Stimulated activated CD8-positive, alpha-beta memory T cell treated with anti-CD3 and anti-CD28 coated beads, Interleukin-7, amount 100 ng/mL, for 4 hours (primary cell): ENCODE measurements around the gene C9orf43.
"Not testable (repeated sequence)": the region's sequence is repeated elsewhere in the genome, so short reads cannot be mapped to it uniquely, and the experiment has no call there.

Source experiments
- DNase-seq, 2 donors: peaks; one replicate each; pipeline ENCODE4 v3.0.0-alpha.2; 2020; ENCODE audit warnings: low read depth in 2 of 2

C9orf43 gene, protein sequence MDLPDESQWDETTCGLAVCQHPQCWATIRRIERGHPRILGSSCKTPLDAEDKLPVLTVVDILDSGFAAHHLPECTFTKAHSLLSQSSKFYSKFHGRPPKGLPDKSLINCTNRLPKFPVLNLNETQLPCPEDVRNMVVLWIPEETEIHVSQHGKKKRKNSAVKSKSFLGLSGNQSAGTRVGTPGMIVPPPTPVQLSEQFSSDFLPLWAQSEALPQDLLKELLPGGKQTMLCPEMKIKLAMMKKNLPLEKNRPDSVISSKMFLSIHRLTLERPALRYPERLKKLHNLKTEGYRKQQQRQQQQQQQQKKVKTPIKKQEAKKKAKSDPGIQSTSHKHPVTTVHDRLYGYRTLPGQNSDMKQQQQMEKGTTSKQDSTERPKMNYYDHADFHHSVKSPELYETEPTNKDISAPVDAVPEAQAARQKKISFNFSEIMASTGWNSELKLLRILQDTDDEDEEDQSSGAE

DNA sequence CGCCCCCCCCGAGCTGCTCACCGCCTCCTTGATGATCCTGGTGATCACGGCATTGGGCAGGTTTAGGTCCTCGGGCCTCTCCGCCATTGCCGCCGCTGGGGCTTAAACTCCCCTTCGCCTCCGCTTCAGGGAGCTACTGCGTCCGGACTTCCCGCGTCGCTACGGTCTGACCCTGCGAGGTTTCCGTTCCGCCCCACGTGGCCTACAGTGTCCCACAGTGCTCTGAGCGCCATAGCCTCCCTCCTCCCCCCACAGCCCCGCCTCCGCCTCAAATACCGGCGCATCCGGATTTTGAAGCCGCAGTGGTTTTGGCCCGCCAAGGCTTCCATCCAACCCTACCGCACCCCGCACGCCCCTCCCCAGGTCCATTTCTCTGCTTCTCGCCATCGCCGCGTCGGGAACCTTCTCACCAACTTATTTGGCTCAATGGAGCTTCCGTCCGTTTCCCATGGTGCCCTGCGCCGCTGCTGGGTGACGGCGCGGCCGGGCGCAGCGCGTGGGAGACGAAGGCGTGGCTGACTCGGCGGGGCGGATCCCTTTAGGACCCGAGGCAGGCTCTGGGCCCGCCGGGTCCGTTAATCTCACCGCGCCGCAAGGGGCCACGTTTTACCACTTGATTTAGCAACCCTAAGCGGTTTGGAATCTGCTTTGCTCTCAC lies at the start of gene C9orf43, which contains the start of gene POLE3:
Gene C9orf43 (plus strand): TSS at position 541 of the 658 bp plus-strand sequence. CDS start 2,747 bp downstream, outside the sequence.
Gene POLE3 (minus strand): TSS at position 469 of the 658 bp plus-strand sequence. CDS start 382 bp downstream, at position 87.
- DNase-seq: peak; percentile 89 to 92

DNA sequence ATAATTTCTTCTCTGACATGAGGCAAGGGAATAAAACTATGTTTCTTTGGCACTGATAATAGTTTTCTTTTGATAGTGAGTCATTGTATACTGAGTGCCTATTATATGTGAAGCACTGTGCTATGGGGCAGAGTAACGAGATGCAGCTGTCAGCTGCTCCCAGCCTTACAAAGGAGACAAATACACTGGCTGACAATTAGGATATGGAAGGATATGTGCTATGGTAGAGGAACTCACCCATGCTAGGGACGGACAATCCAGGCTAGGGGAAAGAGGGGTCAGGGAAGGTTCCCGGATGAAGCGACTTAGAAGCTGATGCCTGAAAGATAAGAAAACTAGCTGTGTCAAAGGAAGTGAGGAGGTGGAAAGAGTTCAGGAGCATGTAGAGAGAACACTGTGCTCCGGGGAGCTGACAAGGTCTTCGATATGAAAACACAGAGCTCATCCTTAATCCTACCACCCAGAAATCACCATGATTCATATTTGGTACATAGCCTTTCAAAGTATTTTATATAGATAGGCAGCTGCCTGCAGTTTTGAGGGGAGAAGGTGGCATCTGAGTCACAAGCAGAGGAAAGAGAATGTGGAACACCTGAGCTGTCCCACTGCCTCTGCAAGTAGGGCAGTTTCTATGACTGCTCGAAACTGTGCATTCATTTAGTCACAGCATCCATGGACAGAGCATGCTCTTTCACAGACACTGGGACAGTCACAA lies 49.1 kb upstream of the C9orf43 start:
- DNase-seq: no peak

DNA sequence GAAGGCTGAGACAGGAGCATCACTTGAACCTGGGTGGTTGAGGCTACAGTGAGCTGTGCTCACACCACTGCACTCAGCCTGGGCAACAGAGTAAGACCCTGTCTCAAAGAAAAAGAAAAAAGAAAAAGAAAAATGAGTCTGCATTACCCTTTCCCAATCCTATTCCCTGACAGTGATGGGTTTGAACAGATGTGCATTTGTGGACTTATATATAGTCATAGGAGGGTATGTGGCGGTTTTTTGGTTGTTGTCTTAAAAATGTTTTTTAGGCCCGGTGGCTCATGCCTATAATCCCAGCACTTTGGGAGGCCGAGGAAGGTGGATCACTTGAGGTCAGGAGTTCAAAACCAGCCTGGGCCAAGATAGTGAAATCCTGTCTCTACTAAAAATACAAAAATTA lies 47.2 kb upstream of the C9orf43 start:
- no peak for DNase-seq

DNA sequence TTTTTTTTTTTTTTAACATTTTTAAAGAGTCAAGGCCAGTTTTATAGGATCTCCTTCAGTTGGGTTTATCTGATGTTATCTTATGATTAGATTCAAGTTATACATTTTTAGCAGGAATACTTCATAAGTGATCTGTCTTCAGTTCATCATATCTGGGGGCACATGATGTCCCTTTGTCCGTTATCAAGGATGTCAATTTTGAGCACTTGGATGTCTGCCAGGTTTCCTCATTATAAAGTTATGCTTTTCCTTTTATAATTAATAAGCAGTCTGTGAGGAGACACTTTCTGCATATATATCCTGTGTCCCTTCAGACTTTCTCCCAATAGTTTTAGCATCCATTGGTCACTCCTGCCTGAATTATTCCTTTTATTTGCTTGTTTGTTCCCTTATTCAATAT lies 45.6 kb upstream of the C9orf43 start:
- DNase-seq: no peak

DNA sequence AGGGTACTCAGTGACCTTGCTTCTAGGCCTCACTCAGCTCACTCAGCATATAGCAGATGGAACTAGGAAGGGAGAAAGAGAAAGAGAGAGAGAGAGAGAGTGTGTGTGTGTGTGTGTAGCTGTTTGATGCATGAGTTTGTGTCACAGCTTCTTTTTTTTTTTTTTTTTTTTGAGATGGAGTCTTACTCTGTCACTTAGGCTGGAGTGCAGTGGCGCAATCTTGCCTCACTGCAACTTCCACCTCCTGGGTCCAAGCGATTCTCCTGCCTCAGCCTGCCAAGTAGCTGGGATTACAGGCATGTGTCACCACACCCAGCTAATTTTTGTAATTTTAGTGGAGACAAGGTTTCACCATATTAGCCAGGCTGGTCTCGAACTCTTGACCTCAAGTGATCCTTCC lies 44.9 kb upstream of the C9orf43 start:
- not testable (repeated sequence) for DNase-seq

DNA sequence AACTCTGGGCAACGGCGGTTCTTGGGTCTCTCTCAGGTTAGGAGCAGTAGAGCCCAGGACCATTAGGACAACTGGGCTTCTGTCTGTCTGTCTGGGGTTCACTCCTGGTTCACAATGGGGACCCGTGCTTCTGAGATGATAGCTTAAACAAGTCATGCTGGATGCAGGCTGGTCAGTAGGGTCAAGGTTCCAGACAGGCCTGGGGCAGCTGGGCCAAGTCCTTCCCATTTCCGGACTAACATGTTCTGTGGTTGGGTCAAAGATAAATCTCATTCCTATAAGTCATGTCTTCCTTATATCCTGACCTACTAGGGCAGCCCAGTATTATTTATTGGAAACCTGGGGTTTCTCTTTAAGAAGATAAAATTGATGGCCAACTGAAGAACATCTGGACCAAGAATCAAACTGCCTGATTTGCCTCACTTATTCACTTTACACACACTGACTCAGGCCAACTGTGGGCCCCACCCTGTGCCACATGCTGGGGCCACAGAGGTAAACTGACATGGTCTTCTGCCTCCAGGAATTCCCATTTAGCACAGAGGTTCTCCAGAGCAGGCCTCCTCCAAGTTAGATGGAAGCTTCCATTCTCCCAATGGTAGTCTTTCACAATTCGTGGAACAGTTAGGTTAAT lies 42.1 kb upstream of the C9orf43 start:
- no peak for DNase-seq

DNA sequence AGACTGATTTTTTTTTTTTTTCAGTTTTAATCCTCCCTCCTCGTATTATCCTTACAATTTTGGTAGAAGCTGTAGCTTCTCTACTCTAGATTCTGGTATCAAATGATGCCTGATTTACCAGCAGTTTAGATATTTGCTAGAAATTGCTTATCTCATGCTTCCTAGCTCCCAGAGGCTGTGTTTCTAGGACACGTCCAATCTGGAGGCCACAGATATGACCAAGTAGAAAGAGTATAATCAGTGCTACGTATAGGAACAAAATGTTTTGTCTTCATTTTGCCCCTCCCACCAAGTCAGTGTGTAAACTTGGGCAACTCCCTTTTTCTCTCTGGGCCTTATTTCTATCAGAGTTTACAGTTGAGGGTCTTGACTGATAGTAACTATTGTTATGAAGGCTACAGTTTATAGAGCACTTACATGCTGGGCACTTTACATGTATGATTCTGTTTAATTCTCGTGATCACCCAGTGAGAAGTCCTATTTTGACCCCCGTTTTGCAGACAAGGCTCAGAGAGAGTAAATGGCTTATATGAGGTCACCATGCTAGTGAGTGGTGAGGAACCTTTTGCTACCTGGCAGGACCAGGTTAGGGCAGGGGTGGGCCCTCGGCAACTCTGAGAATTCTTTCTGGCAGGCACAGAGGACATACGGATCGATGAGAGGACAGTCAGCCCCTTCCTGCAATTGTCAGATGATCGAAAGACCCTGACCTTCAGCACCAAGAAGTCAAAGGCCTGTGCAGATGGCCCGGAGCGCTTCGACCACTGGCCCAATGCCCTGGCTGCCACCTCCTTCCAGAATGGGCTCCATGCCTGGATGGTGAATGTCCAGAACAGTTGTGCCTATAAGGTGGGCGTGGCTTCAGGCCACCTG lies 41.3 kb upstream of the C9orf43 start:
- no peak for DNase-seq

DNA sequence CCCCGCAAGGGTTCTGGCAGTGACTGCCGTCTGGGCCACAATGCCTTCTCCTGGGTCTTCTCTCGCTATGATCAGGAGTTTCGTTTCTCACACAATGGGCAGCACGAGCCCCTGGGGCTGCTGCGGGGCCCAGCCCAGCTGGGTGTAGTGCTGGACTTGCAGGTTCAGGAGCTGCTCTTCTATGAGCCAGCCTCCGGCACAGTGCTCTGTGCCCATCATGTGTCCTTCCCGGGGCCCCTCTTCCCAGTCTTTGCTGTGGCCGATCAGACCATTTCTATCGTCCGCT lies 40.7 kb upstream of the C9orf43 start:
- DNase-seq: no peak

DNA sequence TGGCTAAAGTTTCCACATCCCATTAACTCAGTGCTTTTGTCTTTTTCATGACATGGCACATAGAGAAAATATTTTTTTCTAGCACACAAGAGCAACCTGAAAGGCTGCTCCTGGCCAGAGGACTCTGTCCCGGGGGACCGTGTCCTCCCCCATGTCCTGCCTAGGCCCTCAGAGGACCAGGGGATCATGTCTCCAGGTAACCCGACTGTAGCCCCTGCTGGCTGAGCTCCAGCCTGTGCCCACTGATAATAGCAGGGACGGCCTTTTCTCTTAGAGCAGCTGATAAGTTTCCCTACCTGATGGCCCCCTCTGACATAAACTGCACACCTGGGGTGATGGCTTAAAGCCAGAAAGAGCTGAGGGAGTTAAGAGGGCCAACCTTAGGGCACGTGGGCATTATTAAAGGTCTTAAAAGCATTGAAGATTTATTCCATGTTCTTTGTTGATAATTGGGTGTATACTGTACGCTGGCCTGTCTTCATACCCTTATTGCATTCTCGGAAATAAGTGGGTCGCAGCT lies 39.7 kb upstream of the C9orf43 start:
- no peak for DNase-seq

DNA sequence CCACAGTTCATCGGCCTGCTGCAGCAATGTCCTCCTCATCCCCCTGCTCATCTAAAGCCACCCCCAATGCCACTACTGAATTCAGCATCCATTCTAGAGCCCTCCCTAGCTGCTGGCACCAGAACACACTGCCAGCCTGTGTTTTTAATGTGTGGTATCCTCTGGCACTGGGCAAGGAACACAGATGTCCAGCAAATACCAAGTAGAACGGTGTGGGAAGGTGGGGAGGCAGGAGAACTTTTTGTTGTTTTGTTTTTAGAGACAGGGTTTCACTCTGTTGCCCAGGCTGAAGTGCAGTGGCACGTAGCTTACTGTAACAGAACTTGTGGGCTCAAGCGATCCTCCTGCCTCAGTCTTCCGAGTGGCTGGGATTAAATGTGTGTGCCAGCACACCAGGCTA lies 38.5 kb upstream of the C9orf43 start:
- no peak for DNase-seq

DNA sequence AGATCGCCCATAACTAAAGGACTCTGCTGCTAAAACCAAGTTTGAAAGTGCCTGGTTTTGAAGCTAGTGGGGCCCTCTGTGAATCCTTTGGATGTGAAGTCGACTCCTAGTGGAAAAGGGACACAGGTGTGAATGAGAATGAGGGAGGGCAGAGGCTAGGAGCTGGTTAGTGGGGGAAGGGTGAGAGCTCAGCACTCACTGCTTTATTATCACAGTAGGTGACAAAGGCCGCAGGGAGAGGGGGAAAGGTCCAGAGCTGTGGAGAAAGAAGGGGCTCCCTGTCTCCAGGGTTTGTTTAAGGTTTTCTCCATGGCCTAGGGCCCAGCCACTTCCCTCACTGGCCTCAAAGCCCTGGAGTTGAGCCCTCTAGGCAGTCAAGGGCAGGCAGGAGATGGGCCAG lies 37.3 kb upstream of the C9orf43 start:
- DNase-seq: no peak

DNA sequence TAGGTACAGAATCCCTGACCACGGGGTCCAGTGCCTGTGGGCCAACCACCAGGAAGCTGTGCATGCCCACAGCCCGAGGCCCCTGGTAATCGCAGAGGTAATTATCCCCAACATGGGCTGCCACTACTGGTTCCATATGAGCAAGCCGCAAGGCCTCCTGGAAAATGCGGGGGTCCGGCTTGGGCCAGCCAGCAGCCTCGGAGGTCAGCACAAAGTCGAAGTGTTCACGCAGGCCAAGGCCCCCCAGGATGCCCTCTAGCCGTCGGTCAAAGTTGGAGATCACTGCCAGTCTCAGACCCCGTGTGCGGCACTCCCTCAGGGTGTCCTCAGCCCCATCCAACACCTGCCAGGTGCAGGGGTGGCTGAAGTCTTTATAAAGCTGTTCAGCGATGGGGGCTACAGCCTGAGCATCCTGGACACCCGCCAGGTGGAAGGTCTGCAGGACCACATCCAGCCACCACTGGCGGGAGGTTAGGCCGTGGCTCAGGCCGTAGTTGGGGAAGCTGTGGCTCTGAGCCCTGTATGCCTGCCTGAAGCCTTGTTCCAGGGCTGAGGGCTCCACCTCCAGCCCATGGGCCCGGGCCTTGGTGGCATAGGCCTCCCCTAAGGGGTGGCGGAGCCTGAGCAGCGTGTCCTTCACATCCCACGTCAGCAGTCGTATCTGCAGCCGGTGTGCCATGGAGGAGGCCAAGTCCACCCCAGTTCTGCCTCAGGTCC lies 36.7 kb upstream of the C9orf43 start:
- DNase-seq: no peak

DNA sequence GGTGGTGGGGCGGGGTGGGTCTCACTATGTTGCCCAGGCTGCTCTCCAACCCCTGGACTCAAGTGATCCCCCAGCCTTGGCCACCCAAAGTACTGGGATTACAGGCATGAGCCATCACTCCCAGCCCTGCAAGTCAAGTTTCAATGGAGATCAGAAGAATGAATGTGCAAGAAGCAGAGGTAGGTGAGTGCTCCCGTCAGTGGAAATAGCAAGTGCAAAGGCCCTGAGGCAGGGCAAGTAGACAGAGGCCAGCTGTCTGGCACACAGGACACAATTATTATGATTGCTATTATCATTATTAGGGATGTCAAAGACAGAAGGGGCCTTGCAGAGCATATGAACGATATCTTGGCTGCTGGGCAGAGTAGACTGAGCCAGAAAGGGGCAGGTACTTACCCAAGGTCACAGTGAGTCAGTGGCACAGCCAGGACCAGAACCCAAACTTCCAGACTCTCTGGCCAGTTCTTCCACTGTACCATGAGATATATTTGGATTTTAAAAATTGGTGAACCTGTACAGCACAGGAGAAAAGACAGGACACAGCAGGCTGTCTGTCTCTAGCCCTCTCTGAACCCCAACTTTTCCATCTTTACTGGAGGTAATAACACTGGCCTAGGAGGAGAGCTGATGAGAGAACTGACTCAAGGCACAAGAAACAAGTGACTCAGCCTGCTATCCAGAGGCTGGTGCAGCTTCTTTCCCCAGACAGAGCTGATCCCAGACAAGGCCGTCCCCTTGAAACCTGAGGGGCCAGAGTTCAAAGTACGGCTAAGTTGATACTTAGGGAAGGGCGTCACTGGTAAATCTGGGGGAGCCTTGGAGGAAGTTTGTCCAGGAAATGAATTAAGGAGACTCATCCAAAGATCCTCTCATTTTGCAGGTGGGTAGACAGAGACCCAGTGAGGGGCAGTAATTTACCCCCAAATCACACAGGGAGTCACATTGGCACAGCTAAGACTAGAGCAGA lies 35.2 kb upstream of the C9orf43 start:
- DNase-seq: no peak

DNA sequence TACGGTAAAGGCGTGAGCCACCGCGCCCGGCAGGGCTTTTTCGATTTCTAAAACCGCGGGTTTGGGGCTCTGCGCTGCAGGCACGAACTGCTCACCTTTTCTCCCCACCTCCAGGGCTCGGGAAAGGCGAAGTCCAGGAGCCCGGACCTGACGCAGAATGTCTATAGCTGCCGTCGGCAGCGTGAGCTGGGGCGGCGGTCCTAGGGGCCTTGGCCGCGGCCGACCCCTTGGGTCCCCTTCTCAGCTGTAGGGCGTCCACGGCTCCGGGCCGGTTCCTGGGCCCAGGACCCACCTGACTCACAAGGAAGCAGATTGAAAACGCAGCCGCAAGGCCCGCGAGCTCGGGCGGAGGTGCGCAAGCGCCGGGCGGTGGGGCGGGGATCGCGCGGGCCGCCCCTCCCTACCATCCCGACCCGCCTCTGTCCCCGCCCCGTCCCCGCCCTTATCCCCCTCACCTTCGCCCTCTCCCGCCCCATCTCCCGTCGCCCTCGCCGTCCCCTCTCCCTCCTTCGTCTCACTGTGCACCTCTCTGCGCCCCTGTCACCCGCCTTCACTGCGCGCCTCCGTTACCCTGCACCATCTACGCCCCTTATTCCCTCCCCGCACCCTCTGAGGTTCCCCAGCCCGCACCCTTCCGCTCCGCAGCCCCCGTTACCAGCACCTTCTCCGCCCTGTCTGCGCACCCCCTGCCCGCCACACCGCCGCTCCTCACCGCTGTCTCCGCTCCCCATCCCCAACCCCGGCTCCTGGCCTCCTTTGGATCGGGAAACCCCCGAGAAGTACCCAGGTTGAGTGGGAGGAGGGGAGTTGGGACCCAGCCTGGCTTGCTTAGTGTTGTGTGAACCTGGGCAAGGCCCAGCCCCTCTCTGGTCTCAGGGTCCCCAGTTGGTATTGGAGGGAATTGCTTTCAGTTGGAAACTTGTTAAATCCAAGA lies 33.6 kb upstream of the C9orf43 start, which contains the start of gene HDHD3:
Gene HDHD3 (minus strand): TSS at position 353 of the 934 bp plus-strand sequence. CDS start 2,632 bp downstream, outside the sequence.
- peak; percentile 54 to 79 for DNase-seq

DNA sequence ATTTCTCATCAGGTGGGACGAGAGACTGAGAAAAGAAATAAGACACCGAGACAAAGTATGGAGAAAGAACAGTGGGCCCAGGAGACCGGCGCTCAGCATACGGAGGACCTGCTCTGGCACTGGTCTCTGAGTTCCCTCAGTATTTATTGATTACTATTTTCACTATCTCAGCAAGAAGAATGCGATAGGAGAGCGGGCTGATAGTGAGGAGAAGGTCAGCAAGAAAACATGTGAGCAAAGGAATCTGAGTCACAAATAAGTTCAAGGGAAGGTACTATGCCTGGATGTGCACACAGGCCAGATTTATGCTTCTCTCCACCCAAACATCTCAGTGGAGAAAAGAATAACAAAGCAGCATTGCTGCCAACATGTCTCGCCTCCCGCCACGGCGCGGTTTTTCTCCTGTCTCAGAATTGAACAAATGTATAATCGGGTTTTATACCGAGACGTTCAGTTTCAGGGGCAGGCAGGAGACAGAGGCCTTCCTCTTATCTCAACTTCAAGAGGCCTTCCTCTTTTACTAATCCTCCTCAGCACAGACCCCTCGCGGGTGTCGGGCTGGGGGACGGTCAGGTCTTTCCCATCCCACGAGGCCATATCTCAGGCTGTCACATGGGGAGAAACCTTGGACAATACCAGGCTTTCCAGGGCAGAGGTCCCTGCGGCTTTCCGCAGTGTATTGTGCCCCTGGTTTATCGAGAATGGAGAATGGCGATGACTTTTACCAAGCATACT lies 31.3 kb upstream of the C9orf43 start:
- not testable (repeated sequence) for DNase-seq

DNA sequence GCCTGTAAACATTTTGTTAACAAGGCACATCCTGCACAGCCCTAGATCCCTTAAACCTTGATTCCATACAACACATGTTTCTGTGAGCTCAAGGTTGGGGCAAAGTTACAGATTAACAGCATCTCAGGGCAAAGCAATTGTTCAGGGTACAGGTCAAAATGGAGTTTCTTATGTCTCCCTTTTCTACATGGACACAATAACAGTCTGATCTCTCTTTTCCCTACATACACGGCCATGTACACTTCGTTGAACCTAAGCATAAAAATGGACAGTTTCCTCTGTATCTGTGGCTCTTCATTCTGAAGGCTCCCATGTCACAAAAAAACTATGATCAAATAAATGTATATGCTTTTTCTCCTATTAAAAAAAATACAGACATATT lies 30.7 kb upstream of the C9orf43 start:
- DNase-seq: not testable (repeated sequence)

DNA sequence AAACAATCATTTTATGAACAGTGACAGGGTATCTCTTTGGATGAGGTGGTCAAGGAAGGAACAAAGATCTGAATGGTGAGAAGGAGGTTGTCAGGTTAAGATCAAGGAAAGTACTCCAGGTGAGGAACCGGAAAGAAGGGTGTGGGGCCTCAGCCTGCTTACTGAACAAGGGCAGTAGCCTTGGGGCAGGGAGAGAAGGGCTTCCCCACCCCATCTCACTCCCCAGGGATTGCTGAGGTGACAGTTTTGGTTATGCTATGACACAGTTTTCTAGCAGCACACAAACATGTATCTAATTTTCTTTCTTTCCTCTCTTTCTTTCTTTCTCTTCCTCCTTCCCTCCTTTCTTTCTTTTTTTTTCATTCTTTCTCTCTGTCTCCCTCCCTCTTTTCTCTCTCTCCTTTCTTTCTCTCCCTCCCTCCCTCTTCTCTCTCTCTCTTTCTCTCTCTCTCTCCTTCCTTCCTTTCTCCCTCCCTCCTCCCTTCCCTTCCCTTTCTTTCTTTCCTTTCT lies 29.6 kb upstream of the C9orf43 start:
- DNase-seq: no peak
